ENCODE results near the gene TSC22D4.

Gene TSC22D4

GRCh38 chr7:100426516-100426915 is 52.5 kb downstream of the TSC22D4 start:
- DNase-seq, result no peak

GRCh38 chr7:100425347-100425746 is 53.7 kb downstream of the TSC22D4 start:
- DNase-seq, result no peak

GRCh38 chr7:100423315-100423714 is 55.7 kb downstream of the TSC22D4 start:
- DNase-seq, result no peak

GRCh38 chr7:100419660-100420226 is 59.3 kb downstream of the TSC22D4 start:
- DNase-seq, result no peak

GRCh38 chr7:100418930-100419659 is 59.9 kb downstream of the TSC22D4 start:
- DNase-seq, result no peak
